Measurements from ENCODE around the gene KIAA1755. TPM values are rescaled to one million over a fixed set of nuclear protein-coding genes. Genes with fewer than 3 reads are reported as not detected.
A peak's percentile ranks its signal among the peaks of the same experiment; 100 is the strongest.
"Not testable (repeated sequence)": the region's sequence is repeated elsewhere in the genome, so short reads cannot be mapped to it uniquely, and the experiment has no call there.

Gene KIAA1755
- total RNA-seq, 2 donors from 2014 or later = not detected

DNA sequence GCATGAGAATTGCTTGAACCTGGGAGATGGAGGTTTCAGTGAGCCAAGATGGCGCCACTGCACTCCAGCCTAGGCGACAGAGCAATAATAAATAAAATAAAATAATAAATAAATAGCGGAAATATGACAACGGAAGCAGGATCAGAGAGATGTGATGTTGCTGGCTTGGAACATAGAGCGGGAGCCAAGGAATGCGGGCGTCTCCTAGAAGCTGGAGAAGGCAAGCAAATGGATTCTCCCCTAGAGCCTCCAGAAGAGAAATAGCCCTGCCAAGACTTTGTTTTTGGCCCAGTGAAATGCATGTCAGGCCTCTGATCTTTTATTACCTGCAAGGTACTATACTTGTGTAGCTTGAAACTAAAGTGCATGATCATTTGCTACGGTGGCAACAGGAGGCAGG lies 12.4 kb downstream of the KIAA1755 start:
- Mint-ChIP-seq H3K4me1 (ENCODE audit: low read depth in 2 of 2) (no peaks in the 10 kb centered on the region), H3K4me3 (no peak overlapping the region), H3K36me3 (peaks cover 7% of the 10 kb centered on the region), H3K27ac (no peak overlapping the region), H3K27me3 (peaks cover 7 to 8% of the 10 kb centered on the region in 2 donors), H3K9me3 (peaks cover 9% of the 10 kb centered on the region)
- no peak for DNase-seq (ENCODE audit: low spot score)
- ATAC-seq = no peak

DNA sequence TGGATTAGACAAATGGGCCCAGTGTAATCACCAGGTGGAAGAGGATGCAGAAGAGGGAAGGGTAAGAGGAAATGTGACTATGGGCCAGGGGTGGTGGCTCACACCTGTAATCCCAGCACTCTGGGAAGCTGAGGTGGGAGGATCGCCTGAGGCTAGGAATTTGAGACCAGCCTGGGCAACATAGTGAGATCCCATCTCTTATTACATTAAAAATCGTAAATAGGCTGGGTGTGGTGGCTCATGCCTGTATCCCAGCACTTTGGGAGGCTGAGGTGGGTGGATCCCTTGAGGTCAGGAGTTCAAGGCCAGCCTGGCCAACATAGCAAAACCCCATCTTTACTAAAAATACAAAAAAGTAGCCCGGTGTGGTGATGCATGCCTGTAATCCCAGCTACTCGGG lies 12.8 kb downstream of the KIAA1755 start:
- not testable (repeated sequence) for H3K27ac Mint-ChIP-seq; H3K4me1 Mint-ChIP-seq (ENCODE audit: low read depth in 2 of 2); H3K27me3 Mint-ChIP-seq; ATAC-seq; H3K4me3 Mint-ChIP-seq; H3K36me3 Mint-ChIP-seq; H3K9me3 Mint-ChIP-seq; DNase-seq (ENCODE audit: low spot score)

DNA sequence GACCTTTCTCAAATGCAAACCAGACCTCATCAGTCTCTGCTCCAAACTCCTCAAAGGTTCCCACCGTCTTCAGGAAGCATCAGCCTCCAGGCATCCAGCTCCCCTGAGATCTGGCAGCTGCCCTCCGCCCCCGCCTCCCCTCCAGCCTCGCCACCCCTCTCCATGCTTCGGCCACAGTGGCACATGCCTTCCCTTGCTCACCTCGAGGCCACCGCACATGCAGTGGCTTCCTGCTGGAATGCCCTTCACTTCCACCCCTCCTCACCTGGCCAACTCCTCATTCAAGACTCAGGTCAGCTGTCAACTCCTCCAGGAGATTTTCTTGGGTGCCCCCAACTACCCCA lies 13.4 kb downstream of the KIAA1755 start:
- Mint-ChIP-seq H3K27me3 (peaks cover 7 to 8% of the 10 kb centered on the region in 2 donors), H3K9me3 (peaks cover 10% of the 10 kb centered on the region), H3K27ac (no peak overlapping the region), H3K4me1 (ENCODE audit: low read depth in 2 of 2) (no peaks in the 10 kb centered on the region), H3K4me3 (no peak overlapping the region), H3K36me3 (peaks cover 12% of the 10 kb centered on the region)
- DNase-seq (ENCODE audit: low spot score) = no peak
- peak in 1 of 2 donors; percentile 28 for ATAC-seq

DNA sequence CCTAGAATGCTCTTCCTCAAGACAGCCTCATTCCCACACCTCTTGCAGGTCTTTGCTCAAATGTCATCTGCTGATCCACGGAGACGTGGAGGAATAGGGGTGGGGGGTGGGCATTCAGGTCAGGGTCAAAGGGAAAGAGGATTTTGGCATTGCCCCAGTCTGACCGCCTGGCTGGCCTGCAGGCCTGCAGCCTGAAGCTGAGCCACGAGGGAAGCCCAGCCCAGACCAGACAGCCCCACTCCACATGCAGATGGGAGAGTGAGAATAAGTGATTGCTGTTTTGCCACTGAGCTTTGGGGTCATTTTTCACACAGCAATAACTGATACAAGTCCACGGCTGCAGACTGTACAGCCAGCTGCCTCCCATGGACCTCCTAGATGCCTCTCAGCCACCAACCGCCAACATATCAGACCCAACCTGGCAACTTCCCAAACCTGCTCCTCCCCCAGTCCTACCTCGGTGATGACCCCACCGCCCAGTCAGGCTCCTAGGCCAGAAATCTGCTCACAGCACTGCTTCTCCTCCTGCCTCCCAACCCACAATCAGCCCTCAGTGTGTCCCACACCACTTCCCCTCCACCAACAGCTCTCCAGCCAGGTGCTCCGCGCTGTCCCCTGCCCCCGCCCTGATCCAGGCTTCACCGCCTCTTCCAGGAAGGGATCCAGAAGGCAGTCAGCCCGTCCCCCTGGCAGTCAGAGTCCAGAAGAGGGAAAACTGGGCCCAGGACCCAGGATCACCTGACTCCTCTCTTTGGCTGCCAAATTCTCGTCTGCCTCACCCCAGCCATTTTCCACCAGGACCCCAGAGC lies 14.0 kb downstream of the KIAA1755 start:
- ATAC-seq (no peak), DNase-seq (ENCODE audit: low spot score) (no peak)
- Mint-ChIP-seq H3K9me3 (peaks cover 13% of the 10 kb centered on the region), H3K27me3 (peaks cover 7 to 8% of the 10 kb centered on the region in 2 donors), H3K27ac (no peak overlapping the region), H3K36me3 (peaks cover 14% of the 10 kb centered on the region), H3K4me1 (ENCODE audit: low read depth in 2 of 2) (no peaks in the 10 kb centered on the region), H3K4me3 (no peak overlapping the region)

DNA sequence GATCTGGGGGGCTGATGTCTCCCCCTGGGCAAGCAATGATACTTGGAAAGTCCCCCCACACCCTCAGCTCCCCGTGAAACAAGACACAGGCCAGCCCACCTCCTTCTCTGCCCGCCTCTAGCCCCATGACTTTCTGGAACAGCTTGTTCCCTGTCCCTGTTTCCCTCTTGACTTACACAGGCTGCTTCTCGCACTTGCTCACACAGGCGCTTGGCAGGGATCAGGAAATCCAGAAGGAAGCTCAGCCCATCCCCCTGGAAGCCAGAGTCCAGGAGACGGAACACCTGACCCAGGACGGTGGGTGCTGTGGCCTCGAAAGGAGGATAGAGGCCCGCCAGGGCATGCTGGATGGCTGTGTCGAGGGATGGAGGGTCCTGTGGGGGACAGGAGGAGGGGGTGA lies 14.8 kb downstream of the KIAA1755 start:
- DNase-seq (ENCODE audit: low spot score) = no peak
- peaks cover 7 to 8% of the 10 kb centered on the region in 2 donors for H3K27me3 Mint-ChIP-seq
- H3K27ac Mint-ChIP-seq = no peak overlapping the region
- no peak overlapping the region for H3K4me3 Mint-ChIP-seq
- H3K4me1 Mint-ChIP-seq (ENCODE audit: low read depth in 2 of 2) = no peaks in the 10 kb centered on the region
- H3K9me3 Mint-ChIP-seq = peaks cover 13% of the 10 kb centered on the region
- no peak for ATAC-seq
- peaks cover 14% of the 10 kb centered on the region for H3K36me3 Mint-ChIP-seq

DNA sequence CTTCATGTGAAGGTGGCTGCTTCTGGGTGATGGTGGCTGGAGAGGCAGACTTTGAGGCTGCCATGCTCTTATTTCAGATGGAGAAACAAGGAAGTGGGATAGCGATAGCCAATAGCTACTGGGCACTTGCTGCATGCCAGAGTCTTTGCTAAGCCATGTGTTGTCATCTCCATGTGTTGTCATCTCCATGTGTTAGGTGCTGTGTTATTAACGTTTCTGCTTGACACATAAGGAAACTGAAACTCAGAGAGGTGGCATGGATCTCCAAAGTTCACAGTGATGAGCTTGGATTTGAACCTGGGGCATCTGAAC lies 16.9 kb downstream of the KIAA1755 start:
- Mint-ChIP-seq H3K36me3 (peaks cover 18% of the 10 kb centered on the region), H3K27me3 (peaks cover 6 to 18% of the 10 kb centered on the region in 2 donors), H3K27ac (no peak overlapping the region), H3K9me3 (peaks cover 18% of the 10 kb centered on the region), H3K4me3 (no peak overlapping the region), H3K4me1 (ENCODE audit: low read depth in 2 of 2) (no peaks in the 10 kb centered on the region)
- DNase-seq (ENCODE audit: low spot score) (no peak), ATAC-seq (no peak)

DNA sequence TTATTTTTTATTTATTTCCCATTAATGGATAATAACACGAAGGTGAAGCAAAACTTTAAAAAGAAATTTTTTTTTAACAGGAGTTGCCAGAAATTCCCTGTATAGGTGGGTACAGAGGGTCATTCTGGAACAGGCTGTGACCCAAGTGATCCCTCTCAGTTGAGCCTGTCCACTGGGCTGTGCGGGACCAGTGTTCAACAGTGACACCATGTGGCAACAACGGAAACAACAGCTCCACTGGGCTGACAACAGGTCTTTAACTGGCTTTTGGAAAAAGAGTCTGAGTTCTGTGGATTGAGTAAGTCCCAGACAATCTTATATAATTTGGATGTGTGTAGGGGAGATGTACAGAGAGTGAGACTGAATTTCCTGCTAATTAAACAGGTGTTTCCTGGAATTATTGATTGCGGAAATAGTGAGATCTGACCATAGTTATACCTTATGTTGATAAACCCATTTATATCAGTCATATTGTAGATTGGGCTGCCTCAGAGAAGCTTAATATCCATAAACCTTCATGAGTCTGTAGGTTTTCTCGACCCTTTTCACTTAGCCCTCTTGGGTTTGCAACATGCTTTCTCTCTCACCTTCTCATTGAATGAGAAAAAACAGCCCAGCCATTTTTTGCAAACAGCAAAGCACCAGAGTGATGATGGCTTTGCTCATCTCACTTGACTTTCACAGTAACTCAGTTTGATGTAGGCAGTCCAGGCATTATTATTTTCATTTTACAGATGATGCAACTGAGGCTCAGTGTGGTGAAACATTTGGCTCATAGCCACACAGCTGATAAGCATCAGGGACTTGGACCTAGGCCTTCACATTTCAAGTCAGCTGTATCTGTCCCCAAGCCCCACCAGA lies 17.5 kb downstream of the KIAA1755 start:
- Mint-ChIP-seq H3K4me3 (no peak overlapping the region), H3K9me3 (peaks cover 18% of the 10 kb centered on the region), H3K36me3 (peaks cover 18% of the 10 kb centered on the region), H3K27me3 (peaks cover 6 to 18% of the 10 kb centered on the region in 2 donors), H3K4me1 (ENCODE audit: low read depth in 2 of 2) (no peaks in the 10 kb centered on the region), H3K27ac (no peak overlapping the region)
- DNase-seq (ENCODE audit: low spot score) (no peak), ATAC-seq (no peak)

DNA sequence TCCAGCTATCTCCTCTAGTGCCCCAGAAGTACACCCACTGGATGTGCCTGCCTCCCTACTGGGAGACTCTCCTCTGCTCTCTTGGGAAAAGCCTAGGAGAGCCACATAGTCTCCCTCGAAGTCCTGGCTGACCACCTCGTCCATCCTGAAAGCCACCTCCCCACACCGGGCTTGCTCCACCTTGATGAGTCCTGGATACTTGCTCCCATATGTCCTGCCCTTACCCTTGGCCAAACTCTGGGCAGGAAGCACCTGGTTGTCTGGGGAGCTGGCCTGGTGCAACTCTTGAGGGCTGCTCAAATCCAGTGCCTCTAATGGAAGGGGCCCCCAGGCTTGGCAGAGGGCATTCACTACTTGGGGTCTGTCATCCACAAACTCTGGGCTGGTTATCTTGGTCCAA lies 19.3 kb downstream of the KIAA1755 start:
- no peak for DNase-seq (ENCODE audit: low spot score)
- Mint-ChIP-seq H3K27me3 (peaks cover 6 to 10% of the 10 kb centered on the region in 2 donors), H3K36me3 (peaks cover 18% of the 10 kb centered on the region), H3K9me3 (peaks cover 18% of the 10 kb centered on the region), H3K4me3 (no peak overlapping the region), H3K27ac (no peak overlapping the region), H3K4me1 (ENCODE audit: low read depth in 2 of 2) (no peaks in the 10 kb centered on the region)
- ATAC-seq = no peak

DNA sequence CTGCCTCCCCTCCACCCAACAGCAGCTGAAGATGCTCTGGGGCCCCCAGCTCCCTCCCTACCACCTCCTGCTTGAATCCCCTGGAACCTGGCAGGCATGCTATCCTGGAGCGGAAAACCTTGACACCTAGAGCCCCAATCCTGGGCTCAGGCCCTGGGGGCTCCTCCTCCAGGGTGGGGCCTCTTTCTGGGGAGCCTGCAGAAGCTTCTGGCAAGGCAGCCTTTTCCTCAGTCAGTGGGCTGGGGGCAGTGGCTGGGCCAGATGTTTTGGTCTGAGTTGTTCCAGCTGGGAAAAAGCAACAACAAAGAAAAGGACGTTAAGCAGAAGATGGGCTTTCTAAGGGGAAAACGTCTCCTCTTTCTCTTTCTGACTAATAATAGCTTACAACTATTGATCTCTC lies 21.1 kb downstream of the KIAA1755 start:
- peaks cover 18% of the 10 kb centered on the region for H3K9me3 Mint-ChIP-seq
- H3K27me3 Mint-ChIP-seq = peaks cover 6 to 10% of the 10 kb centered on the region in 2 donors
- no peak for ATAC-seq
- no peaks in the 10 kb centered on the region for H3K4me1 Mint-ChIP-seq (ENCODE audit: low read depth in 2 of 2)
- no peak overlapping the region for H3K27ac Mint-ChIP-seq
- no peak for DNase-seq (ENCODE audit: low spot score)
- no peak overlapping the region for H3K4me3 Mint-ChIP-seq
- peaks cover 18% of the 10 kb centered on the region for H3K36me3 Mint-ChIP-seq

DNA sequence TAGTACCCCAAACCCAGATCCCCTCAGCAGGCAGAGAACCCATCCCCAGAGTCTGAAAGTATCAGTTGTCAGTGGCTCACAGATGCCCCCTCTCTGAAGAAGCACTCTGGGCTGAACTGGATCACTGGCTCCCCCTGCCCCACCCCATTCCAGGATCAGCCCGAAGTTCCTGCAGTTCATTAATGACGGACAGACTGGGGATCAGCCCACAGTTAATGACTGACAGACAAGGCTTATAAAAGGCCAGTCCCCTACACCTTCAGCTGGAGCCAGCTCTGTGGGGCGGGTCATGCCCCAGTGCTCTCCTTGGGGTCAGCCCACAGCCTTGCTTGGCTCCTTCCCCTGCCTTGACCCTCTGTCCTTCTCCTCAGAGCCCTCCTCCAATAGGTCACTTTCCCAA lies 21.7 kb downstream of the KIAA1755 start:
- Mint-ChIP-seq H3K36me3 (peaks cover 18% of the 10 kb centered on the region), H3K27ac (no peak overlapping the region), H3K9me3 (peaks cover 13% of the 10 kb centered on the region), H3K4me3 (no peak overlapping the region), H3K27me3 (peaks cover 6 to 10% of the 10 kb centered on the region in 2 donors), H3K4me1 (ENCODE audit: low read depth in 2 of 2) (no peaks in the 10 kb centered on the region)
- no peak for ATAC-seq
- DNase-seq (ENCODE audit: low spot score) = no peak

DNA sequence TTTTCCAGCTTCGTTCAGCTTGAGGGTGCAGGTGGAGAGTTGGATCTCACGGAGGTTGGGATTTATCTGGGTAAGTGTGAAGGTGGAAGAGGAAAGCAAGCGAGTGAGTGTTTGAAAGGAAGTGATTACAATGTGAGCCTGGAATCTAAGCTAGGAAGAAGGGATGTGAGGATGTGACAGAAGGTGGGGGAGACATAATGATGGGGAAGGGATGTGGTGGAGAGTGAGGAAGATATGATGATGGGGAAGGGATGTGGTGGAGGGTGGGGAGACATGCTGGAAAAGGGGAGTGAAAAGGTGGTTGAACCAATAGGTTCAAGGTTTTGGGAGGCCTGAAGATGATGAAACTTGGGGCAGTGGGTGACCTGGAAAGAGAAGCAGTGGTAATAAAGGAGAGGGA lies 23.2 kb downstream of the KIAA1755 start:
- Mint-ChIP-seq H3K4me1 (ENCODE audit: low read depth in 2 of 2) (no peaks in the 10 kb centered on the region), H3K27ac (no peak overlapping the region), H3K27me3 (peaks cover 6 to 10% of the 10 kb centered on the region in 2 donors), H3K36me3 (peaks cover 9% of the 10 kb centered on the region), H3K4me3 (no peak overlapping the region), H3K9me3 (peaks cover 8% of the 10 kb centered on the region)
- DNase-seq (ENCODE audit: low spot score) (no peak), ATAC-seq (no peak)

DNA sequence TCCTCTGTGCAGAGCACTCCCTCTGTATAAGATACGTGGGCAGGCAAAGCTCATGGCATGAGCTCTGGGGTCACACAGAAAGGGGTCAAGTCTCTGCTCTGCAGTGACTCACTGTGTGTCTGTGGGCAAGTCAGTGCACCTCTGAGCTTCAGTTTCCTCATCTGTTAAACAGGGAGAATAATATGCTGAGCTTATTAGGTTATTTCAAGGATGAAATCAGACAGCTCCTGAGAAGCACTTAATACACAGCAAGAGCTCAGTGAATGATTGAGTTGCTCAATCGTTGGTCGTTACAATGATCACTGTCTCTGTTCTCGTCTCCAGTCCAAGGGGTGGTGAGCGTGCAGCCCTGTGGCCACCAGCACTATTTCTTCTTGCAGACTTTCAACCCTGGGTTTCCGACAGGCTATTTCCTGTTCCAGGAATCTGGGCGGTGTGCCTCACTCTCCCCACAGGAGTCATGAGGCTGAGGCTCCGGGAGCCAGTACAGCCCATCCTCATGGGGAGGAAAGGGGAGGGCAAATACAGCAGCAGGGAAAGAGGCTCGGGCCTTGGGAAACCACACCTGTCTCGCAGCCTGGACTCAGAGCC lies 28.9 kb downstream of the KIAA1755 start:
- Mint-ChIP-seq H3K36me3 (no peaks in the 10 kb centered on the region), H3K4me1 (ENCODE audit: low read depth in 2 of 2) (peaks cover 0 to 3% of the 10 kb centered on the region in 2 donors), H3K9me3 (no peaks in the 10 kb centered on the region), H3K27me3 (peaks cover 0 to 3% of the 10 kb centered on the region in 2 donors), H3K4me3 (no peak overlapping the region), H3K27ac (no peak overlapping the region)
- no peak for ATAC-seq
- DNase-seq (ENCODE audit: low spot score) = no peak

DNA sequence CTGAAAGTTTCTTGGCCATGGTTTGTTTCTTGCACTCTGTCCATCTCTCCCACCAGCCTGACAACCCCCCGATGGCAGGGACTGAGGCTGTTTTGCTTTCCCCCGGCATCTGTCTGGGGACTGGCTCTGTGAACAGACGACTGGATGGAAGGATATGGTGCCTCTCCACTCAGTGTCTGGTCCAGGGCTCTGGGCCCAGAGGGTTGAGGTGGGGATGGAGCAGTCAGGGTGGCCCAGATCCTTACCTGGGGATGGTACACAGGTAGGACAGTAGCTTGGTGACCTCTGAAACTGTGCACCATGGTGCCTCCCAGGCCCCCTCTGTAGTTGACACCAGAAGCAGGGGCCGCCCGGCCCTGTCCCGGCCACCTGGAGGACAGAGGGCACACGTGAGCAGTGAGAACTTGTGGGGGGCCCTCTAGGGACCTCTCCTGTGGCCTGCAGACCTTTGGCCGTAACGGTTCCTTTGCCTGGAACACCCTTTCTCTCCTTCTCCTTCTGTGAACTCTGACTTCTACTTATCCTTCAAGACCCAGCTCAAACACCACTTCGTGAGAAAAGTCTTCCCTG lies 29.5 kb downstream of the KIAA1755 start:
- H3K27ac Mint-ChIP-seq = no peak overlapping the region
- H3K4me1 Mint-ChIP-seq (ENCODE audit: low read depth in 2 of 2) = peaks cover 0 to 5% of the 10 kb centered on the region in 2 donors
- no peak overlapping the region for H3K4me3 Mint-ChIP-seq
- ATAC-seq (peak in 1 of 2 donors; percentile 25), DNase-seq (ENCODE audit: low spot score) (no peak)
- no peaks in the 10 kb centered on the region for H3K36me3 Mint-ChIP-seq
- H3K9me3 Mint-ChIP-seq = no peaks in the 10 kb centered on the region
- H3K27me3 Mint-ChIP-seq = peaks cover 0 to 3% of the 10 kb centered on the region in 2 donors

DNA sequence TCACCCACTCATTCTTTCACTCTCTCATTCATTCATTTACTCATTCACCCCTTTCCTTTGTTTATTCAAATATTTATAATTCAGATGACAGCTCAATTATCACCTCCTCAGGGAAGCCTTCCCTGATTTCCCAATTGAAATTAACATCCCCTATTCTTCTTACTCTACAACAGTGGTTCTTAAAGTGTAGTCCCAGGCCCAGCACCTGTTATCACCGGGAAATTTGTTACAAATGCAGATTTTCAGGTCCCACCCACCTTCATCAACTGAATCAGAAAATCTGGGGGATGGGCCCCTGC lies 30.3 kb downstream of the KIAA1755 start:
- Mint-ChIP-seq H3K9me3 (no peaks in the 10 kb centered on the region), H3K36me3 (no peaks in the 10 kb centered on the region), H3K4me1 (ENCODE audit: low read depth in 2 of 2) (peaks cover 0 to 10% of the 10 kb centered on the region in 2 donors), H3K4me3 (no peak overlapping the region), H3K27me3 (peaks cover 0 to 3% of the 10 kb centered on the region in 2 donors), H3K27ac (no peak overlapping the region)
- ATAC-seq = no peak
- DNase-seq (ENCODE audit: low spot score) = no peak

Measured in natural killer cell treated with Interleukin-12 subunit alpha and Interleukin-12 subunit beta and Interleukin-15 and Interleukin-18, amount 100 ng/mL, for 72 hours (primary cell).